IMR-90 (cell line): ENCODE data around the gene ZNF296. TPM values are rescaled to one million over a fixed set of nuclear protein-coding genes. Genes with fewer than 3 reads are reported as not detected.

Experiments
- ATAC-seq: fragments of 200-7000 bp; cut with Tn5 transposase; 2 replicates; pipeline ENCODE4 v1.9.1; 2020; ENCODE audit warnings: low read depth, mild to moderate bottlenecking, moderate library complexity
- BruUV-seq: library from RNA; stranded (reverse); fragments of 400-500 nt; replicated peaks from 2 replicates; lab custom pipeline; 2021; lab: Mats Ljungman, UMichigan
- CTCF ChIA-PET: fragments of 300-600 bp; formaldehyde crosslinking; extraction: SDS; loops from one replicate; lab custom pipeline; 2021; ENCODE audit warnings: antibody characterized with exemption; lab: Yijun Ruan, JAX
- POLR2A ChIA-PET: fragments of 300-600 bp; sonication (Branson Sonifier 250); formaldehyde crosslinking; loops from one replicate; lab custom pipeline; 2022; ENCODE audit warnings: antibody characterized with exemption; ENCODE audit not compliant: unreplicated experiment; lab: Charles Lee
- DNase-seq: peaks from one replicate; pipeline ENCODE4 v3.0.0; 2013
- H2AFZ ChIP-seq: replicated peaks from 2 replicates; pipeline ENCODE3; 2013; ENCODE audit warnings: low read length, mild to moderate bottlenecking; ENCODE audit not compliant: poor library complexity
- H2AK5ac ChIP-seq: 2 replicates; pipeline ENCODE4 v1.6.1; 2013; ENCODE audit warnings: low read depth, low read length, inconsistent platforms
- H2AK9ac ChIP-seq: replicated peaks from 2 replicates; pipeline ENCODE3; 2013; ENCODE audit warnings: mild to moderate bottlenecking, low read depth, low read length, moderate library complexity; ENCODE audit not compliant: poor library complexity
- H2BK120ac ChIP-seq: 2 replicates; pipeline ENCODE4 v1.6.1; 2013; ENCODE audit warnings: low read depth, low read length, inconsistent platforms
- H2BK15ac ChIP-seq: 3 replicates; pipeline ENCODE4 v1.6.1; 2013; ENCODE audit warnings: low read depth, low read length, inconsistent platforms
- H2BK20ac ChIP-seq: 2 replicates; pipeline ENCODE4 v1.6.1; 2013; ENCODE audit warnings: low read depth, mild to moderate bottlenecking, inconsistent platforms, low read length, moderate library complexity
- H2BK5ac ChIP-seq: 2 replicates; pipeline ENCODE4 v1.6.1; 2013; ENCODE audit warnings: mild to moderate bottlenecking, low read depth, low read length, inconsistent platforms; ENCODE audit not compliant: poor library complexity, severe bottlenecking
- H3K14ac ChIP-seq: replicated peaks from 2 replicates; pipeline ENCODE4 v1.6.1; 2013; ENCODE audit warnings: low read depth, low read length, inconsistent platforms
- H3K18ac ChIP-seq: 2 replicates; pipeline ENCODE4 v1.6.1; 2013; ENCODE audit warnings: low read depth, low read length, control low read depth
- H3K23ac ChIP-seq: 2 replicates; pipeline ENCODE4 v1.6.1; 2013; ENCODE audit warnings: low read depth, low read length, inconsistent platforms
- H3K27ac ChIP-seq: 2 replicates; pipeline ENCODE4 v1.5.1; 2013; ENCODE audit warnings: mild to moderate bottlenecking, control low read depth, low read length; ENCODE audit not compliant: insufficient read depth
- H3K27me3 ChIP-seq: 2 replicates; pipeline ENCODE4 v1.6.1; 2013; ENCODE audit warnings: low read length; ENCODE audit not compliant: control insufficient read depth, insufficient read depth
- H3K36me3 ChIP-seq: 2 replicates; pipeline ENCODE4 v1.6.1; 2013; ENCODE audit warnings: low read length, mixed read lengths; ENCODE audit not compliant: control insufficient read depth, insufficient read depth
- H3K4ac ChIP-seq: 2 replicates; pipeline ENCODE4 v1.6.1; 2013; ENCODE audit warnings: low read depth, low read length, inconsistent platforms
- H3K4me1 ChIP-seq: 2 replicates; pipeline ENCODE4 v1.6.1; 2013; ENCODE audit warnings: low read length, mixed read lengths; ENCODE audit not compliant: control insufficient read depth, insufficient read depth
- H3K4me2 ChIP-seq: 2 replicates; pipeline ENCODE4 v1.6.1; 2013; ENCODE audit warnings: low read depth, mild to moderate bottlenecking, control low read depth, low read length, moderate library complexity
- H3K4me3 ChIP-seq: 2 replicates; pipeline ENCODE4 v1.5.1; 2013; ENCODE audit warnings: low read depth, mild to moderate bottlenecking, control low read depth, low read length, moderate library complexity; ENCODE audit not compliant: insufficient read depth
- H3K56ac ChIP-seq: 2 replicates; pipeline ENCODE4 v1.6.1; 2013; ENCODE audit warnings: low read length, inconsistent platforms; ENCODE audit not compliant: insufficient read depth; ENCODE audit errors: extremely low read depth
- H3K79me1 ChIP-seq, 2 experiments: 2 replicates each; pipeline ENCODE4 v1.6.1; 2013; ENCODE audit warnings: low read length in 2 of 2, inconsistent platforms in 1 of 2, low read depth in 1 of 2
- H3K9ac ChIP-seq: 2 replicates; pipeline ENCODE4 v1.6.1; 2013; ENCODE audit warnings: low read depth, low read length, control low read depth
- H3K9me1 ChIP-seq: 2 replicates; pipeline ENCODE4 v1.6.1; 2013; ENCODE audit warnings: low read length, inconsistent platforms; ENCODE audit not compliant: insufficient read depth
- H3K9me3 ChIP-seq: 2 replicates; pipeline ENCODE4 v1.6.1; 2013; ENCODE audit warnings: low read length; ENCODE audit not compliant: control insufficient read depth, insufficient read depth
- H4K20me1 ChIP-seq: 2 replicates; pipeline ENCODE4 v1.6.1; 2013; ENCODE audit warnings: low read length, inconsistent platforms; ENCODE audit not compliant: insufficient read depth
- H4K5ac ChIP-seq: 2 replicates; pipeline ENCODE4 v1.6.1; 2013; ENCODE audit warnings: mild to moderate bottlenecking, low read depth, low read length, control low read depth
- H4K8ac ChIP-seq, 2 experiments: 2 replicates each; pipeline ENCODE4 v1.6.1; 2013; ENCODE audit warnings: low read depth in 2 of 2, low read length in 2 of 2, control low read depth in 1 of 2, inconsistent platforms in 1 of 2
- H4K91ac ChIP-seq: 2 replicates; pipeline ENCODE4 v1.6.1; 2013; ENCODE audit warnings: low read depth, low read length, inconsistent platforms; ENCODE audit not compliant: insufficient read depth
- BHLHE40 ChIP-seq: fragments of 150-350 bp; IDR thresholded peaks from 2 replicates; pipeline ENCODE4 v1.6.1; 2016; ENCODE audit warnings: mild to moderate bottlenecking, low read depth, low read length
- CEBPB ChIP-seq: IDR thresholded peaks from 2 replicates; pipeline ENCODE4 v1.6.1; 2012; ENCODE audit warnings: low read depth, low read length, improper control_type of control experiment
- CHD1 ChIP-seq: IDR thresholded peaks from 2 replicates; pipeline ENCODE4 v1.6.1; 2012; ENCODE audit warnings: low read depth, low read length, improper control_type of control experiment
- ELK1 ChIP-seq: fragments of 150-350 bp; IDR thresholded peaks from 2 replicates; pipeline ENCODE4 v1.6.1; 2016; ENCODE audit warnings: low read depth, mild to moderate bottlenecking, low read length, moderate library complexity, borderline replicate concordance
- FOS ChIP-seq: fragments of 150-350 bp; IDR thresholded peaks from 2 replicates; pipeline ENCODE4 v1.6.1; 2016; ENCODE audit warnings: low read depth, low read length
- MAFK ChIP-seq: IDR thresholded peaks from 2 replicates; pipeline ENCODE4 v1.6.1; 2012; ENCODE audit warnings: low read depth, low read length, improper control_type of control experiment
- MAZ ChIP-seq: IDR thresholded peaks from 2 replicates; pipeline ENCODE4 v1.6.1; 2012; ENCODE audit warnings: low read depth, mild to moderate bottlenecking, low read length, improper control_type of control experiment, moderate library complexity, borderline replicate concordance
- MXI1 ChIP-seq: IDR thresholded peaks from 2 replicates; pipeline ENCODE4 v1.6.1; 2012; ENCODE audit warnings: low read depth, mild to moderate bottlenecking, low read length, moderate library complexity, borderline replicate concordance
- NFE2L2 ChIP-seq: fragments of 150-350 bp; IDR thresholded peaks from 2 replicates; pipeline ENCODE4 v1.6.1; 2016; ENCODE audit warnings: low read depth, mild to moderate bottlenecking, low read length
- POLR2A ChIP-seq: IDR thresholded peaks from 2 replicates; pipeline ENCODE4 v1.6.1; 2012; ENCODE audit warnings: mild to moderate bottlenecking, low read depth, low read length
- RAD21 ChIP-seq: IDR thresholded peaks from 2 replicates; pipeline ENCODE4 v1.6.1; 2012; ENCODE audit warnings: low read length, improper control_type of control experiment
- RCOR1 ChIP-seq: IDR thresholded peaks from 2 replicates; pipeline ENCODE4 v1.6.1; 2012; ENCODE audit warnings: mild to moderate bottlenecking, low read length, improper control_type of control experiment; ENCODE audit not compliant: insufficient replicate concordance
- RFX5 ChIP-seq: IDR thresholded peaks from 2 replicates; pipeline ENCODE4 v1.8.0; 2012; ENCODE audit warnings: low read depth, mild to moderate bottlenecking, low read length, moderate library complexity
- USF2 ChIP-seq: fragments of 150-350 bp; IDR thresholded peaks from 2 replicates; pipeline ENCODE4 v1.6.1; 2017; ENCODE audit warnings: mild to moderate bottlenecking, antibody characterized with exemption, low read length, low read depth
- WGBS, 2 experiments: methylation state at CpG; one replicate each; pipeline versions ENCODE4 v1.1.5 to v1.1.7; 2013; ENCODE audit warnings: missing lambda C conversion rate in 2 of 2; ENCODE audit not compliant: insufficient read length in 1 of 2; ENCODE audit errors: extremely low coverage in 2 of 2; 5-methylcytosine and 5-hydroxymethylcytosine counted together
- dilution Hi-C: fragments of 300-500 bp; cut with HindIII; formaldehyde crosslinking; loops from one replicate; pipeline ENCODE4 v1.14.3; 2018; ENCODE audit warnings: low sequenced_read_pairs; ENCODE audit not compliant: unreplicated experiment
- in situ Hi-C: fragments of 300-500 bp; cut with MboI; formaldehyde crosslinking; loops from 3 replicates; pipeline ENCODE4 v1.14.3; 2019; ENCODE audit warnings: low sequenced_read_pairs, inconsistent platforms, mixed read lengths
- intact Hi-C: fragments of 100-400 bp; cut with micrococcal nuclease; formaldehyde crosslinking; loops from 2 replicates; pipeline ENCODE4 v1.10.0; 2022
- polyA plus RNA-seq, 3 experiments: library from polyadenylated mRNA; depleted of rRNA; stranded (reverse); fragments of >200 nt; gene quantifications; 2 replicates each; pipeline ENCODE4 v1.2.3, GENCODE V29; 2012; ENCODE audit warnings: low replicate concordance in 1 of 3
- total RNA-seq: library from RNA; depleted of rRNA; stranded (reverse); fragments of >200 nt; gene quantifications from 2 replicates; pipeline ENCODE4 v1.2.3, GENCODE V29; 2012
- TF ChIP-seq, protein P1 (sequence below): conservative IDR thresholded peaks from 2 replicates; pipeline ENCODE4 v1.5.1; 2012; ENCODE audit warnings: mild to moderate bottlenecking, low read depth, low read length, improper control_type of control experiment

Gene ZNF296
- total and polyA plus RNA-seq, 2 of the 4 experiments (the other 2 are of a cell fraction) = 0.10 TPM; not detected in 1

- Histone ChIP-seq H2BK20ac (no peak overlapping the region), H4K5ac (no peak overlapping the region), H3K56ac (no peak overlapping the region), H2BK15ac (no peak overlapping the region), H3K23ac (no peak overlapping the region), H3K4me3 (no peak overlapping the region), H3K9ac (no peak overlapping the region), H3K4me2 (no peak overlapping the region), H3K14ac (no peak overlapping the region), H3K9me1 (peaks cover 3% of the 10 kb centered on the region; the same call in 1 of the 2 replicates), H2AK9ac (no peak overlapping the region), H3K36me3 (peaks cover 2% of the 10 kb centered on the region; the same call in 1 of the 2 replicates), H3K27ac (no peak overlapping the region), H3K4ac (no peak overlapping the region), H2BK5ac (no peak overlapping the region), H4K20me1 (peaks cover 81% of the 10 kb centered on the region), H2AK5ac (no peak overlapping the region), H4K91ac (no peak overlapping the region), H3K4me1 (no peaks in the 10 kb centered on the region), H2BK120ac (no peak overlapping the region), H4K8ac (no peak overlapping the region), H2AFZ (no peak overlapping the region), H3K18ac (no peak overlapping the region), H3K9me3 (no peaks in the 10 kb centered on the region), H3K27me3 (no peaks in the 10 kb centered on the region), H3K79me1 (peaks cover 43 to 83% of the 10 kb centered on the region in 2 experiments)
- in situ Hi-C loops (no loop called here), dilution Hi-C loops (no loop called here), intact Hi-C loops (no loop called here)
- ChIA-PET POLR2A (no interaction called here), CTCF (no interaction called here)
- 76% methylated on average over 2 of the region's 9 CpGs; no CpG with 5 or more reads in 1 of the 2 experiments for WGBS, 2 experiments
- no peak for DNase-seq
- no peak for TF ChIP-seq MAZ
- TF ChIP-seq NFE2L2 = no peak
- no peak for TF ChIP-seq RFX5
- TF ChIP-seq MXI1 = no peak
- TF ChIP-seq, protein P1, sequence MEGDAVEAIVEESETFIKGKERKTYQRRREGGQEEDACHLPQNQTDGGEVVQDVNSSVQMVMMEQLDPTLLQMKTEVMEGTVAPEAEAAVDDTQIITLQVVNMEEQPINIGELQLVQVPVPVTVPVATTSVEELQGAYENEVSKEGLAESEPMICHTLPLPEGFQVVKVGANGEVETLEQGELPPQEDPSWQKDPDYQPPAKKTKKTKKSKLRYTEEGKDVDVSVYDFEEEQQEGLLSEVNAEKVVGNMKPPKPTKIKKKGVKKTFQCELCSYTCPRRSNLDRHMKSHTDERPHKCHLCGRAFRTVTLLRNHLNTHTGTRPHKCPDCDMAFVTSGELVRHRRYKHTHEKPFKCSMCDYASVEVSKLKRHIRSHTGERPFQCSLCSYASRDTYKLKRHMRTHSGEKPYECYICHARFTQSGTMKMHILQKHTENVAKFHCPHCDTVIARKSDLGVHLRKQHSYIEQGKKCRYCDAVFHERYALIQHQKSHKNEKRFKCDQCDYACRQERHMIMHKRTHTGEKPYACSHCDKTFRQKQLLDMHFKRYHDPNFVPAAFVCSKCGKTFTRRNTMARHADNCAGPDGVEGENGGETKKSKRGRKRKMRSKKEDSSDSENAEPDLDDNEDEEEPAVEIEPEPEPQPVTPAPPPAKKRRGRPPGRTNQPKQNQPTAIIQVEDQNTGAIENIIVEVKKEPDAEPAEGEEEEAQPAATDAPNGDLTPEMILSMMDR = no peak
- no peak for TF ChIP-seq RCOR1
- no peak for TF ChIP-seq CEBPB
- no peak for TF ChIP-seq FOS
- no peak for TF ChIP-seq MAFK
- TF ChIP-seq CHD1 = no peak
- no peak for TF ChIP-seq POLR2A
- no peak for TF ChIP-seq RAD21
- TF ChIP-seq BHLHE40 = no peak
- TF ChIP-seq ELK1 = no peak
- TF ChIP-seq USF2 = no peak
- BruUV-seq = no TSS peak
- ATAC-seq = no peak
Measured at GRCh38 chr19:45123440-45123850, 47.2 kb upstream of the ZNF296 start.
